ENCODE measurements around the gene RPL28.

RPL28 gene

GRCh38 chr19:55435020-55435419 lies 49.3 kb downstream of the RPL28 start:
- no peak overlapping the region for H3K27ac ChIP-seq (replicated peaks)
- TF ChIP-seq CTCF (IDR thresholded peaks at IDR 0.05; ENCODE audit: insufficient read depth, low read length) (no peak), GABPA (IDR thresholded peaks at IDR 0.05; ENCODE audit: low read depth) (no peak), POLR2AphosphoS5 (IDR thresholded peaks at IDR 0.05; ENCODE audit: low read depth) (no peak), SPI1 (IDR thresholded peaks at IDR 0.05; ENCODE audit: borderline replicate concordance, low read depth) (no peak), REST (IDR thresholded peaks at IDR 0.05; ENCODE audit: insufficient replicate concordance, low read depth) (no peak)
- DNase-seq (ENCODE audit: low read depth in 1 of 2, low spot score in 1 of 2): no peak
- no peak overlapping the region for H3K4me3 ChIP-seq (replicated peaks; ENCODE audit: insufficient read depth, low read length)
- no peaks in the 10 kb centered on the region for H3K27me3 ChIP-seq (ENCODE audit: insufficient read depth, poor library complexity, severe bottlenecking)

- Histone ChIP-seq H3K27ac (replicated peaks) (no peak overlapping the region), H3K4me3 (replicated peaks; ENCODE audit: insufficient read depth, low read length) (no peak overlapping the region), H3K27me3 (ENCODE audit: insufficient read depth, poor library complexity, severe bottlenecking) (peaks cover 15% of the 10 kb centered on the region)
- no peak for TF ChIP-seq REST (IDR thresholded peaks at IDR 0.05; ENCODE audit: insufficient replicate concordance, low read depth)
- no peak for TF ChIP-seq POLR2AphosphoS5 (IDR thresholded peaks at IDR 0.05; ENCODE audit: low read depth)
- TF ChIP-seq CTCF (IDR thresholded peaks at IDR 0.05; ENCODE audit: insufficient read depth, low read length): no peak
- no peak for TF ChIP-seq GABPA (IDR thresholded peaks at IDR 0.05; ENCODE audit: low read depth)
- no peak for DNase-seq (ENCODE audit: low read depth in 1 of 2, low spot score in 1 of 2)
Observed at GRCh38 chr19:55436847-55437246, 51.1 kb downstream of the RPL28 start.

GRCh38 chr19:55437410-55437809 lies 51.7 kb downstream of the RPL28 start:
- no peak for TF ChIP-seq POLR2AphosphoS5 (IDR thresholded peaks at IDR 0.05; ENCODE audit: low read depth)
- peak; percentile 98 for TF ChIP-seq REST (IDR thresholded peaks at IDR 0.05; ENCODE audit: insufficient replicate concordance, low read depth)
- TF ChIP-seq CTCF (IDR thresholded peaks at IDR 0.05; ENCODE audit: insufficient read depth, low read length): no peak
- no peak for TF ChIP-seq GABPA (IDR thresholded peaks at IDR 0.05; ENCODE audit: low read depth)
- TF ChIP-seq SPI1 (IDR thresholded peaks at IDR 0.05; ENCODE audit: borderline replicate concordance, low read depth): no peak
- Histone ChIP-seq H3K27me3 (ENCODE audit: insufficient read depth, poor library complexity, severe bottlenecking) (peaks cover 17% of the 10 kb centered on the region), H3K4me3 (replicated peaks; ENCODE audit: insufficient read depth, low read length) (no peak overlapping the region), H3K27ac (replicated peaks) (no peak overlapping the region)
- DNase-seq (ENCODE audit: low read depth in 1 of 2, low spot score in 1 of 2): peak in 1 of 2 experiments; percentile 49
